NT2/D1 (cell line): Measurements from ENCODE around the gene UGT2A1.

Source experiments
- DNase-seq: peaks from one replicate; pipeline ENCODE4 v3.0.0-alpha.2; 2011; ENCODE audit warnings: low read depth, low spot score
- H3K27me3 ChIP-seq: 2 replicates; pipeline ENCODE4 v1.6.0; 2011; ENCODE audit warnings: mild to moderate bottlenecking; ENCODE audit not compliant: insufficient read length, insufficient read depth
- H3K36me3 ChIP-seq: 2 replicates; pipeline ENCODE4 v1.6.1; 2011; ENCODE audit warnings: mild to moderate bottlenecking, low read length, mixed read lengths; ENCODE audit not compliant: insufficient read depth, insufficient read length
- H3K4me1 ChIP-seq: 2 replicates; pipeline ENCODE4 v1.5.1; 2011; ENCODE audit not compliant: insufficient read depth, insufficient read length
- H3K4me3 ChIP-seq: 2 replicates; pipeline ENCODE4 v1.5.1; 2011; ENCODE audit warnings: low read depth; ENCODE audit not compliant: insufficient read length
- H3K9ac ChIP-seq: 2 replicates; pipeline ENCODE4 v1.6.0; 2011; ENCODE audit warnings: low read depth; ENCODE audit not compliant: insufficient read length
- H3K9me3 ChIP-seq: 2 replicates; pipeline ENCODE4 v1.5.1; 2011; ENCODE audit warnings: mild to moderate bottlenecking, low read length; ENCODE audit not compliant: insufficient read depth
- SUZ12 ChIP-seq: IDR thresholded peaks from 2 replicates; pipeline ENCODE4 v1.6.1; 2011; ENCODE audit not compliant: insufficient read length, insufficient read depth; ENCODE audit errors: extremely low read depth
- YY1 ChIP-seq: IDR thresholded peaks from 2 replicates; pipeline ENCODE4 v1.6.1; 2011; ENCODE audit not compliant: insufficient read length, insufficient read depth
- ZNF274 ChIP-seq: IDR thresholded peaks from 2 replicates; pipeline ENCODE4 v1.6.1; 2011; ENCODE audit warnings: mild to moderate bottlenecking, low read depth, low read length

UGT2A1 gene

DNA sequence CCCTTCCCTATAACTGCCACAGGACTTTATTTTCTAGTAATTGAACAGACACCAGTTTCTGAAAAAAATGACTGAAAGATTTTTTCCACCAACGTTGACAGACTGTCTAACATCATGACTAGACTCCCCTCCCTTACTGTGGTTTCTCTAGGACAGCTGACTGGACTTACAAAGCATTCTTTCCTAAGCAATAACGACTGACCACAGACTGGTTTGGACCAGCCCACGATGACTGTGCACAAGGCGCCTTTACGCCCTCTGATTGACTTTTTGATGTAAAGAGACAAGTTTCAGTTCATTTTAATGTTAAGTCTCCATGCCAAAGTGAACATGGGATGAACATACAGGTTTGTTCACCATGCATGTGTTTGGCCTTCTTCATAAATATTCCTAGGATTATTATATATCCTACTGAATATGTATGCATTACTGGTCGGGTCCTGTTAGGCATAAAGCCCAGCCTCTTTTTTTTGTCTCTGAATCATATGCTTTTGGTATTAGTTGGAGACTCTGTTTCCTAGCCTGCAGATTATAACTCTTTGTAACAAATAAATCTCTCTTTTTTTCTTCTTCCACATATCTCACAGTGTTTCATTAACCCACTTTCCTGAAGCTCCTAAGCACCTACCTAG lies 106.8 kb downstream of the UGT2A1 start:
- no peak overlapping the region for H3K4me3 ChIP-seq
- no peak for DNase-seq
- no peaks in the 10 kb centered on the region for H3K4me1 ChIP-seq
- H3K36me3 ChIP-seq = no peaks in the 10 kb centered on the region
- no peaks in the 10 kb centered on the region for H3K9me3 ChIP-seq
- H3K27me3 ChIP-seq = no peaks in the 10 kb centered on the region
- TF ChIP-seq ZNF274 (no peak), YY1 (no peak), SUZ12 (no peak)
- no peak overlapping the region for H3K9ac ChIP-seq
